Activated T-cell treated with anti-CD3 and anti-CD28 coated beads for 1 hour (primary cell): ENCODE data around the gene LITAF.
"Not testable (repeated sequence)": the region's sequence is repeated elsewhere in the genome, so short reads cannot be mapped to it uniquely, and the experiment has no call there.

ENCODE experiments used
- DNase-seq: peaks from one replicate; pipeline ENCODE4 v3.0.0-alpha.2; 2020; ENCODE audit warnings: low read depth

LITAF gene

GRCh38 chr16:11515540-11516430 is 70.9 kb downstream of the LITAF start:
- no peak for DNase-seq

- DNase-seq = no peak
These were observed 72.4 kb downstream of the LITAF start for GRCh38 chr16:11514283-11514682.

- not testable (repeated sequence) for DNase-seq
These were observed 73.4 kb downstream of the LITAF start for GRCh38 chr16:11513366-11513765.

- DNase-seq = no peak
These were observed 74.9 kb downstream of the LITAF start for GRCh38 chr16:11511801-11512200.

- DNase-seq = no peak
These were observed 75.4 kb downstream of the LITAF start for GRCh38 chr16:11511328-11511727.

GRCh38 chr16:11510178-11510973 is 76.3 kb downstream of the LITAF start:
- no peak for DNase-seq

GRCh38 chr16:11507991-11508390 is 78.7 kb downstream of the LITAF start:
- DNase-seq = no peak

GRCh38 chr16:11507350-11507749 is 79.4 kb downstream of the LITAF start:
- DNase-seq = no peak

GRCh38 chr16:11506741-11507305 is 79.9 kb downstream of the LITAF start:
- DNase-seq = no peak

GRCh38 chr16:11504261-11504660 is 82.5 kb downstream of the LITAF start:
- DNase-seq = not testable (repeated sequence)

GRCh38 chr16:11503566-11503965 is 83.2 kb downstream of the LITAF start:
- no peak for DNase-seq

GRCh38 chr16:11502239-11502638 is 84.5 kb downstream of the LITAF start:
- DNase-seq = no peak

GRCh38 chr16:11501632-11502031 is 85.1 kb downstream of the LITAF start:
- no peak for DNase-seq

- no peak for DNase-seq
These were observed 85.9 kb downstream of the LITAF start for GRCh38 chr16:11500700-11501346.

- DNase-seq = no peak
These were observed 87.2 kb downstream of the LITAF start for GRCh38 chr16:11499295-11500089.

- DNase-seq = no peak
These were observed 88.0 kb downstream of the LITAF start for GRCh38 chr16:11498683-11499082.

- no peak for DNase-seq
These were observed 88.8 kb downstream of the LITAF start for GRCh38 chr16:11497851-11498289.
